ENCODE measurements around the gene DCHS1. TPM values are rescaled to one million over a fixed set of nuclear protein-coding genes. Genes with fewer than 3 reads are reported as not detected.
A peak's percentile ranks its signal among the peaks of the same experiment; 100 is the strongest.

DCHS1 gene
- total and polyA plus RNA-seq, 9 donors, result 5.2 to 36.8 (median 20.8) TPM

GRCh38 chr11:6610591-6610990 is 45.0 kb downstream of the DCHS1 start:
- H3K4me1 ChIP-seq (ENCODE audit: insufficient read depth), result peaks cover 11% of the 10 kb centered on the region
- no peak overlapping the region for H3K27ac ChIP-seq

GRCh38 chr11:6609502-6610015 is 46.0 kb downstream of the DCHS1 start:
- intact Hi-C loops (cut with DNase I), result loop anchor here (5.0 to 10.0 kb wide), 4 partner anchors 75 to 372 kb away; partner anchors contain the start of genes CNGA4 (in 1 of the 4), MRPL17 (in 1 of the 4) and TRIM3 (in 1 of the 4)
- DNase-seq, result peak in 2 of 5 donors; percentile 8 to 38
- no peak overlapping the region for H3K27ac ChIP-seq

More at GRCh38 chr11:6610591-6610990, 45.0 kb downstream of the DCHS1 start:
- DNase-seq, result peak in 2 of 5 donors; percentile 12 to 41
- Histone ChIP-seq H3K36me3 (no peaks in the 10 kb centered on the region), H3K4me3 (no peak overlapping the region), H3K27me3 (no peaks in the 10 kb centered on the region), H3K9me3 (no peaks in the 10 kb centered on the region)
- 82 to 86% (median 84%) methylated on average over 6 of the region's 6 CpGs for WGBS, 3 donors
- intact Hi-C loops (cut with DNase I), result no loop called here
- TF ChIP-seq POLR2A (IDR thresholded peaks at IDR 0.05) (no peak), EP300 (IDR thresholded peaks at IDR 0.05) (no peak), CTCF (IDR thresholded peaks at IDR 0.05) (no peak)

GRCh38 chr11:6608726-6609501 is 46.7 kb downstream of the DCHS1 start:
- TF ChIP-seq CTCF (IDR thresholded peaks at IDR 0.05) (no peak), POLR2A (IDR thresholded peaks at IDR 0.05) (no peak), EP300 (IDR thresholded peaks at IDR 0.05) (no peak)
- Histone ChIP-seq H3K36me3 (no peaks in the 10 kb centered on the region), H3K4me1 (ENCODE audit: insufficient read depth) (peaks cover 13% of the 10 kb centered on the region), H3K27me3 (no peaks in the 10 kb centered on the region), H3K27ac (no peak overlapping the region), H3K4me3 (no peak overlapping the region), H3K9me3 (no peaks in the 10 kb centered on the region)
- WGBS, 3 donors, result 71 to 78% (median 77%) methylated on average over 14 of the region's 14 CpGs
- intact Hi-C loops (cut with DNase I), result loop anchor here (5.0 to 10.0 kb wide), 4 partner anchors 76 to 372 kb away; partner anchors contain the start of genes CNGA4 (in 1 of the 4), MRPL17 (in 1 of the 4) and TRIM3 (in 1 of the 4)
- peak in 1 of 5 donors; percentile 6 for DNase-seq

More at GRCh38 chr11:6609502-6610015, 46.0 kb downstream of the DCHS1 start:
- 66 to 80% (median 76%) methylated on average over 8 of the region's 8 CpGs for WGBS, 3 donors
- Histone ChIP-seq H3K4me3 (no peak overlapping the region), H3K4me1 (ENCODE audit: insufficient read depth) (peaks cover 13% of the 10 kb centered on the region), H3K9me3 (no peaks in the 10 kb centered on the region), H3K27me3 (no peaks in the 10 kb centered on the region), H3K36me3 (no peaks in the 10 kb centered on the region)
- TF ChIP-seq CTCF (IDR thresholded peaks at IDR 0.05), result no peak
- no peak for TF ChIP-seq EP300 (IDR thresholded peaks at IDR 0.05)
- TF ChIP-seq POLR2A (IDR thresholded peaks at IDR 0.05), result no peak

GRCh38 chr11:6608011-6608410 is 47.6 kb downstream of the DCHS1 start:
- no peaks in the 10 kb centered on the region for H3K36me3 ChIP-seq
- TF ChIP-seq CTCF (IDR thresholded peaks at IDR 0.05), result no peak
- TF ChIP-seq POLR2A (IDR thresholded peaks at IDR 0.05), result no peak
- TF ChIP-seq EP300 (IDR thresholded peaks at IDR 0.05), result no peak
- peak in 2 of 5 donors; percentile 8 to 42 for DNase-seq
- H3K9me3 ChIP-seq, result no peaks in the 10 kb centered on the region
- peak overlapping the region in 1 of 2 donors; percentile 86 for H3K27ac ChIP-seq
- peaks cover 13% of the 10 kb centered on the region for H3K4me1 ChIP-seq (ENCODE audit: insufficient read depth)
- 80 to 87% (median 85%) methylated on average over 9 of the region's 9 CpGs for WGBS, 3 donors
- no peaks in the 10 kb centered on the region for H3K27me3 ChIP-seq
- H3K4me3 ChIP-seq, result no peak overlapping the region
- intact Hi-C loops (cut with DNase I), result loop anchor here (5.0 to 10.0 kb wide), 4 partner anchors 77 to 371 kb away; partner anchors contain the start of genes CNGA4 (in 1 of the 4), MRPL17 (in 1 of the 4) and TRIM3 (in 1 of the 4)

All from ovary (tissue), 9 donors.